K562 (cell line): Measurements from ENCODE around the gene PDE6D. TPM values are rescaled to one million over a fixed set of nuclear protein-coding genes. Genes with fewer than 3 reads are reported as not detected.

Source experiments
- CSDE1 ChIP-seq, 2 experiments: fragments of 450-650 bp; IDR thresholded peaks; 2 replicates each; pipeline ENCODE4 v1.6.1; 2016; ENCODE audit warnings: mild to moderate bottlenecking in 1 of 2
- E4F1 ChIP-seq: fragments of 250-450 bp; sonication (Bioruptor Pico); IDR thresholded peaks from 2 replicates; pipeline ENCODE4 v1.5.0; 2021; ENCODE audit warnings: mild to moderate bottlenecking, borderline replicate concordance
- GABPB1 ChIP-seq: sonication (generic); formaldehyde crosslinking; IDR thresholded peaks from 2 replicates; pipeline ENCODE4 v1.8.0; 2022; ENCODE audit warnings: mild to moderate bottlenecking, missing genetic modification reagents
- HDAC1 ChIP-seq, 2 experiments: fragments of 450-650 bp; IDR thresholded peaks; 2 replicates each; pipeline ENCODE4 v1.6.1; 2016 to 2017; ENCODE audit warnings: inconsistent platforms in 1 of 2, mild to moderate bottlenecking in 1 of 2, moderate library complexity in 1 of 2
- MAZ ChIP-seq, 2 experiments: fragments of 450-650 bp in 1 of 2; sonication (generic) in 1 of 2; formaldehyde crosslinking; IDR thresholded peaks in 1 of 2; conservative IDR thresholded peaks in 1 of 2; 2 replicates each; pipeline versions ENCODE4 v1.4.0 to v1.5.0; 2020; ENCODE audit warnings: mild to moderate bottlenecking in 1 of 2, missing genetic modification reagents in 1 of 2
- MEF2A ChIP-seq: IDR thresholded peaks from 2 replicates; pipeline ENCODE4 v1.6.1; 2011; ENCODE audit warnings: low read depth, mild to moderate bottlenecking, low read length, moderate library complexity; ENCODE audit not compliant: control insufficient read depth
- MTA1 ChIP-seq: fragments of 450-650 bp; IDR thresholded peaks from 2 replicates; pipeline ENCODE4 v1.6.1; 2017; ENCODE audit warnings: borderline replicate concordance
- NCOR1 ChIP-seq: fragments of 450-650 bp; IDR thresholded peaks from 2 replicates; pipeline ENCODE4 v1.6.1; 2016; ENCODE audit warnings: mild to moderate bottlenecking, moderate library complexity
- PHB ChIP-seq: fragments of 250-450 bp; sonication (Bioruptor Pico); IDR thresholded peaks from 2 replicates; pipeline ENCODE4 v1.5.0; 2021
- PHB2 ChIP-seq: fragments of 450-650 bp; IDR thresholded peaks from 2 replicates; pipeline ENCODE4 v1.6.1; 2017; ENCODE audit warnings: low read depth
- PYGO2 ChIP-seq: fragments of 450-650 bp; IDR thresholded peaks from 2 replicates; pipeline ENCODE4 v1.6.1; 2016; ENCODE audit warnings: mild to moderate bottlenecking, missing genetic modification characterization, moderate library complexity, missing compliant biosample characterization
- SRF ChIP-seq, 2 experiments: fragments of 250-450, 450-650 bp in 1 of 2; sonication (Bioruptor Pico) in 1 of 2; sonication (generic) in 1 of 2; formaldehyde crosslinking; IDR thresholded peaks; 2 replicates each; pipeline versions ENCODE4 v1.5.0 to v1.5.1; 2020 to 2022; ENCODE audit warnings: mild to moderate bottlenecking in 1 of 2, missing genetic modification reagents in 1 of 2
- SRSF1 ChIP-seq: fragments of 200-400 bp; formaldehyde crosslinking; IDR thresholded peaks from 2 replicates; pipeline ENCODE4 v1.6.1; 2017; ENCODE audit warnings: mild to moderate bottlenecking, low read depth, low read length, moderate library complexity
- ZBTB5 ChIP-seq: fragments of 450-650 bp; IDR thresholded peaks from 2 replicates; pipeline ENCODE4 v1.6.1; 2017; ENCODE audit warnings: antibody characterized with exemption
- ZNF444 ChIP-seq: fragments of 250-450 bp; sonication (Bioruptor Pico); IDR thresholded peaks from 2 replicates; pipeline ENCODE4 v1.4.0; 2020; ENCODE audit warnings: mild to moderate bottlenecking, moderate library complexity
- polyA plus RNA-seq, 8 experiments: library from polyadenylated mRNA; depleted of rRNA in 4 of 8; stranded (reverse) in 5 of 8; unstranded in 3 of 8; fragments of >200 nt; fragmentation: Nextera tagmentation in 2 of 8; fragmentation: Illumina TruSeq in 1 of 8; extraction: Ambion mirVana in 2 of 8; extraction: Trizol in 1 of 8; gene quantifications; 2 replicates each; pipeline versions ENCODE4 v1.2.1 to v1.2.3, GENCODE V29; 2011 to 2014; ENCODE audit warnings: inconsistent platforms in 1 of 8, missing spikeins in 1 of 8
- total RNA-seq, 7 experiments: library from RNA; depleted of rRNA in 6 of 7; stranded (reverse); fragments of >200 nt in 6 of 7; fragmentation: Illumina TruSeq in 2 of 7; extraction: Trizol in 2 of 7; gene quantifications; 2 replicates each; pipeline versions ENCODE4 v1.2.1 to v1.2.3, GENCODE V29; 2011 to 2021; ENCODE audit warnings: low replicate concordance in 1 of 7
- TF ChIP-seq, protein P1 (sequence below), 2 experiments: fragments of 450-650 bp in 1 of 2; sonication (generic) in 1 of 2; formaldehyde crosslinking in 1 of 2; IDR thresholded peaks in 1 of 2; conservative IDR thresholded peaks in 1 of 2; 2 replicates each; pipeline versions ENCODE4 v1.6.1 to v1.8.1; 2016 to 2023; ENCODE audit warnings: mild to moderate bottlenecking in 2 of 2, moderate library complexity in 2 of 2, inconsistent platforms in 1 of 2, missing genetic modification reagents in 1 of 2
- TF ChIP-seq, protein P2 (sequence below): fragments of 250-450 bp; sonication (Bioruptor Pico); IDR thresholded peaks from 2 replicates; pipeline ENCODE4 v1.5.0; 2020; ENCODE audit warnings: mild to moderate bottlenecking, borderline replicate concordance

The PDE6D gene
- total and polyA plus RNA-seq, 9 of the 15 experiments (the other 6 are each of a cell fraction or from before 2014, with no cell fraction given): 0.65 to 11.6 (median 7.0) TPM

GRCh38 chr2:231780909-231781797 lies at the start of gene PDE6D (continued):
- TF ChIP-seq GABPB1 (CRISPR knock-in tag) (peak; percentile 95), ZBTB5 (no peak), HDAC1 (IDR thresholded peaks at IDR 0.05) (peak in 1 of 2 experiments; percentile 45; a peak in 1 of 4 replicates), CSDE1 (IDR thresholded peaks at IDR 0.05) (no peak), ZNF444 (CRISPR knock-in tag) (no peak), MEF2A (no peak), PHB2 (no peak), E4F1 (CRISPR knock-in tag) (no peak), MAZ (CRISPR knock-in tag; conservative IDR thresholded peaks at IDR 0.05 in 1 of 2, IDR thresholded peaks at IDR 0.05 in 1 of 2) (0 out of 4 replicates have a peak, but pooled peaks of 1 of the 2 experiments have one; percentile 2), MTA1 (peak; percentile 94), PHB (CRISPR knock-in tag) (no peak), NCOR1 (no peak), SRSF1 (no peak), PYGO2 (tag) (no peak), SRF (CRISPR knock-in tag; IDR thresholded peaks at IDR 0.05) (no peak)
- TF ChIP-seq, protein P1, sequence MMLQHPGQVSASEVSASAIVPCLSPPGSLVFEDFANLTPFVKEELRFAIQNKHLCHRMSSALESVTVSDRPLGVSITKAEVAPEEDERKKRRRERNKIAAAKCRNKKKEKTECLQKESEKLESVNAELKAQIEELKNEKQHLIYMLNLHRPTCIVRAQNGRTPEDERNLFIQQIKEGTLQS (IDR thresholded peaks at IDR 0.05): no peak
- TF ChIP-seq, protein P1 (CRISPR knock-in tag; conservative IDR thresholded peaks at IDR 0.05): no peak
- TF ChIP-seq, protein P2, sequence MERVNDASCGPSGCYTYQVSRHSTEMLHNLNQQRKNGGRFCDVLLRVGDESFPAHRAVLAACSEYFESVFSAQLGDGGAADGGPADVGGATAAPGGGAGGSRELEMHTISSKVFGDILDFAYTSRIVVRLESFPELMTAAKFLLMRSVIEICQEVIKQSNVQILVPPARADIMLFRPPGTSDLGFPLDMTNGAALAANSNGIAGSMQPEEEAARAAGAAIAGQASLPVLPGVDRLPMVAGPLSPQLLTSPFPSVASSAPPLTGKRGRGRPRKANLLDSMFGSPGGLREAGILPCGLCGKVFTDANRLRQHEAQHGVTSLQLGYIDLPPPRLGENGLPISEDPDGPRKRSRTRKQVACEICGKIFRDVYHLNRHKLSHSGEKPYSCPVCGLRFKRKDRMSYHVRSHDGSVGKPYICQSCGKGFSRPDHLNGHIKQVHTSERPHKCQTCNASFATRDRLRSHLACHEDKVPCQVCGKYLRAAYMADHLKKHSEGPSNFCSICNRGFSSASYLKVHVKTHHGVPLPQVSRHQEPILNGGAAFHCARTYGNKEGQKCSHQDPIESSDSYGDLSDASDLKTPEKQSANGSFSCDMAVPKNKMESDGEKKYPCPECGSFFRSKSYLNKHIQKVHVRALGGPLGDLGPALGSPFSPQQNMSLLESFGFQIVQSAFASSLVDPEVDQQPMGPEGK (CRISPR knock-in tag): no peak
